Amniotic stem cell (primary cell): ENCODE data around the gene GOLGA8S.
"Not testable (repeated sequence)": the region's sequence is repeated elsewhere in the genome, so short reads cannot be mapped to it uniquely, and the experiment has no call there.

Experiments used
- DNase-seq: peaks from one replicate; lab custom pipeline; 2025; lab: John Stamatoyannopoulos, UW

Gene GOLGA8S, protein sequence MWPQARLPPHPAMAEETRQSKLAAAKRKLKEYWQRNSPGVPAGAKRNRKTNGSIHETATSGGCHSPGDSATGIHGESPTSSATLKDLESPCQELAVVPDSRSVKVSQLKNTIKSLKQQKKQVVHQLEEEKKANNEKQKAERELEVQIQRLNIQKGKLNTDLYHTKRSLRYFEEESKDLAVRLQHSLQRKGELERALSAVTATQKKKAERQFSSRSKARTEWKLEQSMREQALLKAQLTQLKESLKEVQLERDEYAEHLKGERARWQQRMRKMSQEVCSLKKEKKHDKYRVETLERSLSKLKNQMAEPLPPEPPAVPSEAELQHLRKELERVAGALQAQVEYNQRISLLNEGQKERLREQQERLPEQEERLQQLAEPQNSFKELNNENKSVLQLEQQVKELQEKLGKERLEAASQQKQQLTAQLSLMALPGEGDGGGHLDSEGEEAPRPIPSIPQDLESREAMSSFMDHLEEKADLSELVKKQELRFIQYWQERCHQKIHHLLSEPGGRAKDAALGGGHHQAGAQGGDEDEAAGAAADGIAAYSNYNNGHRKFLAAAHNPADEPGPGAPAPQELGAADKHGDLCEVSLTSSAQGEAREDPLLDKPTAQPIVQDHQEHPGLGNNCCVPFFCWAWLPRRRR

DNA sequence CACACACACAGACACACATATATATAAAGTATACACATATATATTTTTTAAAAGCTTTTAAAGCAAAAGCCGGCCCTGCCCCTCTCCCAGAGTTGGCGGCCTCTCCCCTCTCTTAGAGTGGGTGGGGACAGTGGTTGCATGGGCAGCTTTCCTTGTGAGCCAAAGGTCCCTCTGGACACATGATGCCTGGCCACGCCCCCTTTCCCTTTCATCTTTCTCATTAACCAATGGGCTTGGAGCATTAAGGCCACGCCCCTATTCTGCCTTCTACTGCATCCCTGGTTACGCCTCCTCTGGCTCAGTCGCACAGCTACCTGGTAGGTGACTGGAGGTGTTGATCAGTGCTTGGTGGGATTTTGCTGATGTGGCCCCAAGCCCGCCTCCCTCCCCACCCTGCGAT is at the start of gene GOLGA8S:
Gene GOLGA8S, plus strand, starts transcription at position 301 of the 400 bp plus-strand sequence. Its CDS starts 62 bp downstream, at position 363.
- not testable (repeated sequence) for DNase-seq

DNA sequence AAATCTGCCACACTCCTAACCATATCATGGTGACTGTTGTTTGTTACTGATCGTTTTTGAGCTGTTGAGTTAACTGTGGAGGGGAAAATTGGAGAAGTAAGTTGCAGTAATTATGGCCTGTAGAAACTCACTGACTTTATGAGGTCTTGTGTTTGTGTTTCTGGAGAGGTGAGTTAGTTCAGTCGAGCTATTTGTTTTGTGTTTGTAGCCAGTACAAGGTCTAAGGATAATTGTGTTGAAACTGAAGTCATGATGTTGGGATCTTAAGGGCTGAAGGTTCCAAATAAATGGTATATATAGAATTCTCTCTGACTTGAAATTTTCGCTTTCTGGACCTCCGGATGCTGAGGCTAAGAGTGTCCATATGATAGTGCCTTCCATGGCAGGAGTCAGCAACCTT is 49.7 kb upstream of the GOLGA8S start:
- not testable (repeated sequence) for DNase-seq

DNA sequence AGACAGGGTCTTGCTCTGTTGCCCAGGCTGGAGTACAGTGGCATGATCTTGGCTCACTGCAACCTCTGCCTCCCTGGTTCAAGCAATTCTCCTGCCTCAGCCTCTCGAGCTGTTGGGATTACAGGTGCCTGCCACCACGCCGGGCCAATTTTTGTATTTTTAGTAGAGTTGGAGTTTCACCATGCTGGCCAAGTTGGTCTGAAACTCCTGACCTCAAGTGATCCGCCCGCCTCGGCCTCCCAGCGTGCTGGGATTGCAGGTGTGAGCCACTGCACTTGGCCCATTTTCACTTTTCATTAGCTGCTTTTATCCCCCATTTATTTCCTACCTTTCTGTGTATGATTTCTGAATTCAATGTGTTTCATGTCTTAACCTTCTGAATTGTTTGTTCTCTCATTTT is 48.6 kb upstream of the GOLGA8S start:
- not testable (repeated sequence) for DNase-seq

DNA sequence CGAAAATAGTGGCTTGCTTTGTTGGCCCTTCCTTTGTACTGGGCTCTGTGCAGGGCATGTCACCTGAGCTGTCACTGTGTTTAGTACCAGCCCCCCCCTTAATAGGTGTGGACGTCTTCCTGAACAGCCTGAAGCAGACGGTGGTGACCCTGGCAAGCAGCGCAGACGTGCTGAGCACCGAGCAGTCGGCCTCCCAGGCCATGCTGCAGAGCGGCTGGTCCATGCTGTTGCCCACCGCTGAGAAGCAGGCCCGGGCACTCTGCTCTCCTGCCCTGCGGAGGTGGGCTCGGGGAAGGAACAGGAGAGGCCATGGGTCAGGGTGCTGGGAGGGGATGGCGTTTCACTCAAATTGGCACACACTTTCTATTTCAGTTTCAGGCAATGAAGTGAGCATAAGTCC is 43.3 kb upstream of the GOLGA8S start:
- DNase-seq: not testable (repeated sequence)

DNA sequence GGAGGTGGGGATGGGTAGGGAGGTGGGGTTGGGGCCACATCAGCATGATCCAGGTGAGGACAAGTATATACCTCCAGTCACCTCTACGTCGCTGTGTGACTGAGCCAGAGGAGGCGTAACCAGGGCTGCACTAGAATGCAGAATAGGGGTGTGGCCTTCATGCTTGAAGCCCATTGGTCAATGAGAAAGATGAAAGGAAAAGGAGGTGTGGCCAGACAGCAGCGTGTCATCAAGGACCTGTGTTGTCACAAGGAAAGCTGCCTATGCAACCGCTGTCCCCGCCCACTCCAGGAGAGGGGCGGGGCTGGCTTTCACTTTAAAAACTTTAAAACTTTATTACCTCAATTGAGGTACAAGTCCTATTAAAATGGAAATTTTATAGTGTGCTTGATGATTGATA is 20.5 kb upstream of the GOLGA8S start, which contains the start of gene GOLGA6L26:
Gene GOLGA6L26, minus strand, starts transcription at position 101 of the 400 bp plus-strand sequence. Its CDS starts 61 bp downstream, at position 40.
- DNase-seq: not testable (repeated sequence)

DNA sequence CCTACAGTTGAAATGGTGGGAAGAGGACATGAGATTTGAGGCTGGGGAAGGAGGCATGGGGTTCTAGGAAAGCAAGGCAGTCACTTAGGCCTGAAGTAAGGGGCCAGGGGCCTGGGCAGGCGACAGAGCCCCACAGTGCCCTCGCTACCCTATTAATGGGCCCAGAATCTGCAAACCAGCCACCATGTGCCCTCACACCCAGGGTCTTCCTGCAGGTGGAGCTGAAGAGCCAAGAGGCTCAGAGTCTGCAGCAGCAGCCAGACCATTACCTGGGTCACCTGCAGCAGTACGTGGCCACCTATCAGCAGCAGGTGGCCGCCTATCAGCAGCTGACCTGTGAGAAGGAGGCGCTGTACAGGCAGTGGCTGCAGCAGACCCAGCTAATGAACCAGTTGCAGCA is 8.1 kb downstream of the GOLGA8S start:
- not testable (repeated sequence) for DNase-seq

DNA sequence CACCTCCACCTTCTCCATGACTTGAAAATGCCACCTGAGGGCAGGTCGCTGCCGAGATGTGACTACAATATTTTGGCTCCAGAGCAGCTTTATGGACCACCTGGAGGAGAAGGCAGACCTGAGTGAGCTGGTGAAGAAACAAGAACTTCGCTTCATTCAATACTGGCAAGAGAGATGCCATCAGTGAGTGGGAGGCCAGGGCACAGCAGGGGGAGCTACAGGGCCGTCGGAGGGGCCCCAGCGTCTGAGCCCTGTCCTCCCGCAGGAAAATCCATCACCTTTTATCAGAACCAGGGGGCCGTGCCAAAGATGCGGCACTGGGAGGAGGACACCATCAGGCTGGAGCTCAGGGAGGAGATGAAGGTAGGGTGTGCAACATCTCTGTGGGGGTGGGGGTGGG is 9.7 kb downstream of the GOLGA8S start:
- DNase-seq: not testable (repeated sequence)

DNA sequence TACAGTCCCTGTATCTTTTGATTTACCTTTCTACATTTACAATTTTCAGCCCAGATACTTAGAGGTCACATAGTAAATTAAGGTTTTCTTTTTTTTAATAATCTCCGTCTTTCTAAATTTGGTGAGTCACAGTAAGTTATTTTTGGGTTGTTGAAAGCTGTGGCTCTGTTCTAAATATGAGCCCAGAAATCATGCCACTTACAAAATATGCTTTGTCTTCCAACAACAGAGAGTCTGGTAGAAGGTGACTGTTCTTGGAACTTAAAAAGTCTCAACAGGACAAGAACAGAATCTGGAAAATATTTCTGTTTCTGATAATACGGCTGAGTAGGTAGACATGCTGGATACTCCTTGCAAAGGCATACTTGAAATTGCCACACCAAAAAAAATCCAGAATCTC is 16.0 kb downstream of the GOLGA8S start:
- DNase-seq: no peak

DNA sequence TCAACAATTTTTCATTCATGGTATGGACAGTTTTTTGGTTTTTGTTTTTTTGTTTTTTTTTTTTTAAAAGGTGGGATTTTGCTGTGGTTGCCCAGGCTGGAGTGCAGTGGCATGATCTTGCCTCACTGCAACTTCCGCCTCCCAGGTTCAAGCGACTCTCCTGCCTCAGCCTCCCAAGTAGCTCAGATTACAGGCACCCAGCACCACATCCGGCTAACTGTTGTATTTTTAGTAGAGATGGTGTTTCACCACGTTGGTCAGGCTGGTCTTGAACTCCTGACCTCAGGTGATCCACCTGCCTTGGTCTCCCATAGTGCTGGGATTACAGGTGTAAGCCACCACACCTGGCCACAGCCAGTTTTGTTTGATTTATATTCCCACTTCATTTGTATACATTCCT is 16.6 kb downstream of the GOLGA8S start:
- DNase-seq: not testable (repeated sequence)

DNA sequence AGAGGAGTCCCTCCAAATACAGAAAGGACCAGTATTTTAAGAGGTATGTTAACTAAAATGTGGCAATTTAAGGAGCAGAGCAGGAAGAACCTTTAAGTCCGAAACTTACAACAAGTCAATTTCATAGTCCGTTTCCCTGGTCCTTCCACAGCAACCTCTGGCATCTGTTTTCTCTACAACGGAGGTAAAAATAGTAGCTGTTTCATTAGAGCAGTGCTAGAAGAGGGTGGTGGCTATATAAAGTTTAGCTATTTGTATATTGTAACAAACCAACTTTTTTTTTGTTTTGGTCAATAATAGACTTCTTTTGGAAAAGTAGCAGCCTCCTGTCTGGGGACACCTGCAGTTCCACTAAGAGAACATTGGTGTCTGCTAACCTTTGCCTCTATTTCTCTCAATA is 17.3 kb downstream of the GOLGA8S start:
- DNase-seq: not testable (repeated sequence)

DNA sequence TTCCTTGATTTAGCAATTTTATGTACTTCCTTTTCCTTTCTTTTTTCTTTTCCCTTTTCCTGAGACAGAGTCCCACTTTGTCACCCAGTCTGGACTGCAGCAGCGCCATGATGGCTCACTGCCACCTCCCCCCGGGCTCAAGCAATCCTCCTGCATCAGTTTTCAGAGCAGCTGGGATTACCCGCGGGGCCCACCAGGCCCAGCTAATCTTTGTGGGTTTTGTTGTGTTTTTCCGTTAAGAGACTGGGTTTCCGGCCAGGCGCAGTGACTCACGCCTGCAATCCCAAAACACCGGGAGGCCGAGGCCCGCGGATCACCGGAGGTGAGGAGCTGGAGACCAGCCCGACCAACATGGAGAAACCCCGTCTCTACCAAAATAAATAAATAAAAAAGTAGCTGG is 17.7 kb downstream of the GOLGA8S start:
- no peak for DNase-seq

DNA sequence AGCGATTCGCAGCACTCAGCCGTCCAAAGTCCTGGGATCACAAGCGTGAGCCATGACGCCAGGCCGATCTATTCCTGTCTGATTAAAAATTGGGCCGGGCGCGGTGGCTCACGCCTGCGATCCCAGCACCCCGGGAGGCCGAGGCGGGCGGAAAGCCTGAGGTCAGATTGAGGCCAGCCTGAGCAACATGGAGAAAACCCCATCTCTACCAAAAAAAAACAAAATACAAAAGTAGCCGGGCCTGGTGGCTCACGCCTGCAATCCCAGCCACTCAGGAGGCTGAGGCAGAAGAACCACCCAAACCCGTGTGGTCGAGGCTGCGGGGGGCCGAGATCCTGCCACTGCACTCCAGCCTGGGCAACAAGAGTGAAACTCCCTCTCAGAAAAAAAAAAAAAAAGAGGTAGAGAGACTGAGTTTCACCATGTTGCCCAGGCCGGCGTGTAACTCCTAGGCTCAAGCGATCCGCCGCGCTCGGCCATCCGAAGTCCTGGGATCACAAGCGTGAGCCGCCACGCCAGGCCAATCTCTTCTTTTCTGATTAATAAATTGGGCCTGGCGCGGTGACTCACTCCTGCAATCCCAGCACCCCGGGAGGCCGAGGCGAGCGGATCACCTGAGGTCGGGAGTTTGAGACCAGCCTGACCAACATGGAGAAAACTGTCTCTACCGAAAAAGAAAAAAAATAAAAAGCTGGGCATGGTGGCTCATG is 18.5 kb downstream of the GOLGA8S start:
- DNase-seq: not testable (repeated sequence)

DNA sequence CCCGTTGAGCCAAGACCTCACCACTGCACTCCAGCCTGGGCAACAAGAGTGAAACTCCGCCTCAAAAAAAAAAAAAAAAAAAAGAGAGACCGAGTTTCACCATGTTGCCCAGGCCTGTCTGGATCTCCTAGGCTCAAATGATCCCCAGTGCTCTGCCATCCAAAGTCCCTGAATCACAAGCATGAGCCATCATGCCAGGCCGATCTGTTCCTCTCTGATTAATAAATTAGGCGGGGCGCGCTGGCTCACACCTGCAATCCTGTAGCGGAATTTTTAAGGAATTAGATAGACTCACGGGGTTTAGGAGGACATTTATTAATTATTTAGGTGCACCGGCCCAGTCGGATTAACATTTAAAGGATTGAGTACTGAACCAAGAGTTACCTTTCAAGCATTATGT is 19.7 kb downstream of the GOLGA8S start:
- not testable (repeated sequence) for DNase-seq

DNA sequence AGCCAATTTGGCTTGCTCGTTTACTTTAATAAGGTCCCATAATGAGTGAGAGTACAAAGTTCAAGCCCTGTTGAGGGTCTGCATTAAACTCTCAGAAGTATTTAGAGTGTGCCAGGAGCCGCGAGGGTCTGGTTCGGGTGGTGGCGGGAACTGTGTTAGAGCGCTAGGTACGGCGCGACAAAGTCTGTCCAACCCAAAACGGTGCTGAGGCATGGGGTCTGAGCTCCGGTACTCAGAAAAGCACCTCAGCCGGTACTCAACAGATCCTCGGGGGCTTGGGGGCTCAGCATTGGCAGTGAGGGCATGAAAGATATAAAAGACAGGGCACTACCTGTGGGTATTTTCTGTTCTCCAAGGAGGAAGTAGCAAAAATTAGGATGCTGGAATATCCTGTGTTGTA is 24.4 kb downstream of the GOLGA8S start:
- not testable (repeated sequence) for DNase-seq

DNA sequence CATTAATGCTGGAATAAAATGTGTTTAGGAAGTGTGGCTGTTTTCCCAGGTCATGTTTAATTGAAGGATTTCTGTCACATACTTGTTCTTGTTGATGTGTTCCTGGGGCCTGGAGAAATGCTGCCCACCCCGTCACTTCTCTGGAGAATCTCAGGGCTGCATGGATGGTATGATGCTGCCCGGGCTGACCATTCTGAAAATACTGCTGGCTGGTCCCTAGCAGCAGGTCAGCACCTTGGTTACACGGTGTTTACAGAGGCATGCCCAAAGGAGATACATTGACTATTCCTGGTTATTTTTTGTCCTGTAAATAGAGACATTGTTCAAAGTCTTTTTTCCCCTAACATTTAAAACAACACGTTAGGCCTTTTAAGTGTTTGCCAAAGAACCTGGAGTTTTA is 26.2 kb downstream of the GOLGA8S start:
- not testable (repeated sequence) for DNase-seq

DNA sequence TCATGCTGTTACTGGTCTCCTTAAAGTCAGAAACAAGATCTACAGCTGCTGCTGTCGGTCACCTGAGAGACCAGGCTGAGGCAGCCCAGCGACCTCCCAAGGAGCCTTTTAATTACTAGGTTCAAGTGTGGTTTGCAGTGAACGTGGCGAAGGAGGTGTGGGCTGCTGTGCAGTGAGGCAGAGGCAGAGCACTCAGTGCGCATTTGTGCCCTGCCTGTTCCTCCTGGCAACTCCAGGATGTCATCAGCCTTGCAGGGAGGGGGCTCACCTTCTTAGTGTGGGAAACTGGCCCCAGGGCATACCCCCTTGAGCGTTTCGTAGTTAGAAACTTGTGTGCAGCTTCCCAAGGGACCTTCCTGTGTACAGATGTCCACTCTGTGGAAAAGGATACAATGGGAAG is 26.6 kb downstream of the GOLGA8S start:
- DNase-seq: not testable (repeated sequence)

DNA sequence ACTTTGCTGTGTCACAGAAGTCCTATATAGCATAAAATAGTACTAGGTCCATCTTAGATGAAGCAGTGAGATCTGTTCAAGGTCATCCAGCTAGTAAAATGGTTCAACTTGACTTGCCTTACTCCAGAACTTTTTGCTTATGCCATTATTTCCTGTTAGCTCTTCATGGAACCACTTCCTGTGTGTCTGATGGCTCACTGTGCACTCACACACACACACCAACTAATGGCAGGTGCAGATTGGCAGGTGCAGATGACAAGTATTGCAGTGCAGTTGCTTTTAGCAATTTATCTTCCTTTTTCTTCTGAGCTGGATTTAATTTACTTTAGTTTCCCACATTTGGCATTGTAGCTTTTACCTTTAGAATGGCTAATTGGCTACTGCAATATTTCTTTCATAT is 29.8 kb downstream of the GOLGA8S start:
- DNase-seq: no peak

DNA sequence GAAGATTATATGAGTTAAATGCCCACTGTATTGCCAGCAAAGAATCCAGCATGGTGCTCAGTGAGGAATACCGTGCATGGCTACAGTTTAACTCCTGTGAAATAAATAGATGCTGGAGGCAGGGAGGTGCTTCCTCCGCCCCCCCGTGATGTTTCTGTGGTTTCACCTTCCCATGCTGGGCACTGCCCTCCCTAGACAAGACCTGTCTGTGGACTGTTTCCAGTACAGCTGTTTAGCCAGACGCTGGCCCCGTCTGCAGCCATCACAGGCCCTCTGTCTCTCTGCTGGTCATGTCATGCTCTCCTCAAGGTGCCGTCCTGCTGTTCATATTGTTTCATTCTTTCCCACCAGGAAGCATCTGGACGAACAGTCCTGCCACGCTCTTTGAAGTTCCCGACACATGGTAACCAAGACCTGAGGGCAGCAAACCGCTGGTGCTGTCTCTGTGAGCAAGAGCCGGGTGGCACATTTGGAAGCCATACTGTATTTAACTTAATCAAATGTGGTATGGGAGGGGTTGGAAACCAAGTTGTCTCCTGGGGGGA is 31.4 kb downstream of the GOLGA8S start:
- no peak for DNase-seq

DNA sequence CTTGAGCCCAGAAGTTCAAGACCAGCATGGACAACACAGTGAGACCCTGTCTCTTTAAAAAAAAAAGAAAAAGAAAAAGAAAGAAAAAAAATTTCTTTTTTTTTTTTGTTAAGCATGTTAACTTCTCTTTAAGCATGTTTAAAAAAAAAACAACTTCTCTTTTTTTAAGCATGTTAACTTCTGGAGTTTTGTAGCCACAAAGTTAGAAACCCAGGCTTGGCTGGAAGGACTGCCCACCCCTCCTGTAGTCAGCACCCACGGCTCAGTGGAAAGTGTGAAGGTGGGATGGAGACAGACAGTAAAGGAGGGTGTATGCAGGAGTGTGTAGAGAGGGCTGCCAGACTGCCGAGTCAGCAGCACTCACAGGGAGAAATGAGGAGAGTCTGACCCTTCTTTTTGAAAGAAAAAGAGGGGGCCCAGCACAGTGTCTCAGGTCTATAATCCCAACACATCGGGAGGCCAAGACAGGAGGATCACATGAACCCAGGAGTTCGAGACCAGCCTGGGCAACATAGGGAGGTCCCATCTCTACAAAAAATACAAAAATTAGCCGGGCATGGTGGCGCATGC is 33.2 kb downstream of the GOLGA8S start:
- DNase-seq: no peak

DNA sequence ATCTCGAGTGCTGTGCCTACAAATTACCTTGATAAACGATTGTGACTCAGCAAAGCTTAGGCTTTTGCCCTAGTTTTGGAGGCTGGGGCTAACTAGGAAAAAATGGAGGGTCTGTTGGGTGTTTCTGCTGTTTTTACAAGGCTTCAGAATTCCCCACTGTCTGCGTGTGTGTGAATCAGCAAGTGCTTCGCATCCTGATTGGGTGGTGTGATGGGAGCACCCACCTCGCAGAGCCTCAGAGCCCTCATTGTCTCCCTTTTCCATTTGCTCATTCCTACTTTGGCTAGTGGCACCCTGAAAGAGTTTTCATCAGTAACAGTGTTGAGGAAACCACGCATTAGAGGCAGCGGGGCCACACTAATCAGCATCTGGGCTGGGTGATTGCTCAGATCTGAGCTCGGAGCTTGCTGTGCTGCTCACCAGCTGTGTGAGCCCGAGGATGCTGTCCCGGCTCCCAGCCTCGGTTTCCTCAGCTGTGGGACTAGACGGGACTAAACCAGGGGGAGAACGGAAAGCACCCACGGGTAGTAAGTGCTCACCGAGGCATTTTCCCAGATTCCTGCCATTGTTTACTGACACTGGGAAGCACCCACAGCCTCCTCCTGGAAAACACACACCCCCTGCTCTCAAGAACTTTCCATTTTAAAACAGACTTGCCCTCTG is 40.6 kb downstream of the GOLGA8S start:
- no peak for DNase-seq

DNA sequence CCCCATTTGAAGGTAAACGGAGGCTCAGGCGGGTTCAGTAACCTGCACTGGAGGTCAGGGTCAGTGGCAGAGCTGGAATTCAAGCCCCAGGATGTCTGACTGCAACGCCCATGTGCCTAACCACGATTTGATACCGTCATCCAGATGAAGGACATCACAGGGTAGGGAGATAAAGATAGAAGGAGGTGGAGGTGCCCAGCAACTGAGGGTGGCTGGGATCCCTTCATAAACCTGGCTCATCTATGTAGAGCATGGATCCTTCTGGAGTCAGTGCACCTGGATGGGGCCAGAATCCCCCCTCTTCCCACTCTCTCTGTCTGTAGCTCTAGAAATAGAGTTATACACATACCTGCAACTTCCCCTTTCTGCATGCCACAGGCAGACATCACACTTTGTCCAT is 41.3 kb downstream of the GOLGA8S start:
- DNase-seq: no peak
